B cell (primary cell): Measurements from ENCODE around the gene PRTN3.

Experiments used
- CTCF ChIP-seq: fragments of 200-600 bp; IDR thresholded peaks from one replicate; pipeline ENCODE4 v1.8.0; 2022; ENCODE audit warnings: antibody characterized with exemption, mild to moderate bottlenecking
- EZH2 ChIP-seq: IDR thresholded peaks from 2 replicates; pipeline ENCODE4 v1.6.1; 2012; ENCODE audit warnings: borderline replicate concordance, low read depth, mild to moderate bottlenecking, moderate library complexity, low read length; ENCODE audit not compliant: insufficient read depth, poor library complexity, severe bottlenecking

- TF ChIP-seq CTCF (no peak), EZH2 (no peak)
Measured at GRCh38 chr19:867855-868457, 27.2 kb downstream of the PRTN3 start.
